Measurements from ENCODE around the gene FASTK. TPM values are rescaled to one million over a fixed set of nuclear protein-coding genes. Genes with fewer than 3 reads are reported as not detected.
"Not testable (repeated sequence)": the region's sequence is repeated elsewhere in the genome, so short reads cannot be mapped to it uniquely, and the experiment has no call there.

Gene FASTK
- polyA plus RNA-seq, 10 donors, result 45.2 to 83.3 (median 64.0) TPM

DNA sequence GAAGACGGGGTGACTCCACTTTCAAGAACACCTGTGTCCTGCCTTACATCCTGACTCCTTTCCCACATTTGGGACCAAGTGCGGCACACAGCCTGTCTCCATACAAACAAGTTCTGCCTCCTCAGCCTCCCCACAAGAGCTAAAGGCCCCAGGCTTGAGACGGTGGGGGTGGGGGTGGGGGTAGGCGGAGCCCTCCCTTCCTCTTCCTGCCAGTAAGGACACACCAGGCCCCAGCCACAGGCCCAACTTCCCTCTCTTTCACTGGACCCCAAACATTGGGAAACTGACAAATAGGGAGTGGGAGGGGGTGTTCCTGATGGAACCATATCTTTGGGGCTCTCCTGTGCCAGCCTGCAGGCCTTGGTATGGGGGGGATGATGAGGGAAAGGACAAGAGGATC, 27.5 kb downstream of the FASTK start:
- no peak for DNase-seq

DNA sequence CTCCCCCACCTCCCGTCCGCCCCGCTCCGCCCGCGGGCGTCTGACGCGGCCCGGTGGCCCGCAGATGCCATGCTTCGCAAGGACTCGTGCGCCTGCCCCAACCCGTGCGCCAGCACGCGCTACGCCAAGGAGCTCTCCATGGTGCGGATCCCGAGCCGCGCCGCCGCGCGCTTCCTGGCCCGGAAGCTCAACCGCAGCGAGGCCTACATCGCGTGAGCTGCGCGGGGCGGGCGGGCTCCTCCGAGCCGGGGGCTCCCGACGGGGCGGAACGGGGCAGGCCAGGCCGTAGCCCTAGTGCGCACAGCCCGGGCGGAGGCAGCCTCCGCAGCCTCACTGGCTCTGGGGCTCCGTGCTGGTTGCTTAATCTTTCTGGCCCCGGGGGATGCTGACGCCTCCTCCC, 29.5 kb downstream of the FASTK start:
- DNase-seq, result peak; percentile 50 to 89 (median 79)

DNA sequence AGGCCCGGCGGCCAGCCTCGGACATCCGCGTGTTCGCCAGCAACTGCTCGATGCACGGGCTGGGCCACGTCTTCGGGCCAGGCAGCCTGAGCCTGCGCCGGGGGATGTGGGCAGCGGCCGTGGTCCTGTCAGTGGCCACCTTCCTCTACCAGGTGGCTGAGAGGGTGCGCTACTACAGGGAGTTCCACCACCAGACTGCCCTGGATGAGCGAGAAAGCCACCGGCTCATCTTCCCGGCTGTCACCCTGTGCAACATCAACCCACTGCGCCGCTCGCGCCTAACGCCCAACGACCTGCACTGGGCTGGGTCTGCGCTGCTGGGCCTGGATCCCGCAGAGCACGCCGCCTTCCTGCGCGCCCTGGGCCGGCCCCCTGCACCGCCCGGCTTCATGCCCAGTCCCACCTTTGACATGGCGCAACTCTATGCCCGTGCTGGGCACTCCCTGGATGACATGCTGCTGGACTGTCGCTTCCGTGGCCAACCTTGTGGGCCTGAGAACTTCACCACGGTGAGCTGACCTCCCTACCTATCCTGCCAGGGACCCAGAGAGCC, 31.6 kb downstream of the FASTK start:
- no peak for DNase-seq

DNA sequence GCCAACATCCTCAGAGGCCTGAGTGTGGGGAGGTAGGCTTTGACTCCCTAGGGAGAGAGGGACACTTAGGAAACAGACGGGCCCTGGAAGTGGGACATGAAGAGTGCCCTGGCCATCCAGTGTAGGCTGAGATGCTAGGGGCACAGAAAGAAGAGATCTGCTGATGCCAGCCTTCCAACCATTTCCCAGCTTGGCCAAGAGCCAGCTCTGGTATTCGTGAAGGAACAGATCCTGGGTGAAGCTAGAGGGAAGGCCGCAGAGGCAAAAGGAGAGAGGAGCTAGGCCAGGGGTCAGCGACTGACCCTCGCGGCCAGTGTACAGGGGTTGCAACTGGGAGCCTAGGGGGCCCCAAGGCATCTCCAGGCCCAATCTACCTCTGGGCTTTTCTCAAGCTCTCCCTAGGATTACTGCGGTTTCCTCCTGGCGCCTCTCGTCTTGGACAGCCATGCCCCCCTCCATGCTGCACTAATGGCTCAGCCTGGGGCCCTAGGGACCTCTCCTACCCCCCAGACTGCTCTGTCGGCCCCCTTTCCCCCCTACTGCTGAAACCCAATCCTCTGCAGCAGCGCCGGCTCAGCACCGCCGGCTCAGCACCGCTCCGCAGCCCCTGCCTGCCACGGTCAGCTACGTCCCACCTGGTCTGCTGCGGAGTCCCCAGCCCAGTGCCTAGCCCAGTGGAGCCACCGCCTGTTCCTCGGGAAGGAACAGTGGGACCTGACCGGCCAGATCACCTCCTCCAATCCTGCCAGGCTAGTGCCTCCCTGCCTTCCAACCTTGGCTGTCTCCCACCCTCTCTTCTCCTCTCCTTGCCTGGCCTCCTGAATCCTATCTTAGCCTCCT, 32.4 kb downstream of the FASTK start, which contains the start of gene ASIC3:
TSS of gene ASIC3 (plus strand) at position 556 of the 840 bp plus-strand sequence. CDS start 355 bp downstream, outside the sequence.
- no peak for DNase-seq

DNA sequence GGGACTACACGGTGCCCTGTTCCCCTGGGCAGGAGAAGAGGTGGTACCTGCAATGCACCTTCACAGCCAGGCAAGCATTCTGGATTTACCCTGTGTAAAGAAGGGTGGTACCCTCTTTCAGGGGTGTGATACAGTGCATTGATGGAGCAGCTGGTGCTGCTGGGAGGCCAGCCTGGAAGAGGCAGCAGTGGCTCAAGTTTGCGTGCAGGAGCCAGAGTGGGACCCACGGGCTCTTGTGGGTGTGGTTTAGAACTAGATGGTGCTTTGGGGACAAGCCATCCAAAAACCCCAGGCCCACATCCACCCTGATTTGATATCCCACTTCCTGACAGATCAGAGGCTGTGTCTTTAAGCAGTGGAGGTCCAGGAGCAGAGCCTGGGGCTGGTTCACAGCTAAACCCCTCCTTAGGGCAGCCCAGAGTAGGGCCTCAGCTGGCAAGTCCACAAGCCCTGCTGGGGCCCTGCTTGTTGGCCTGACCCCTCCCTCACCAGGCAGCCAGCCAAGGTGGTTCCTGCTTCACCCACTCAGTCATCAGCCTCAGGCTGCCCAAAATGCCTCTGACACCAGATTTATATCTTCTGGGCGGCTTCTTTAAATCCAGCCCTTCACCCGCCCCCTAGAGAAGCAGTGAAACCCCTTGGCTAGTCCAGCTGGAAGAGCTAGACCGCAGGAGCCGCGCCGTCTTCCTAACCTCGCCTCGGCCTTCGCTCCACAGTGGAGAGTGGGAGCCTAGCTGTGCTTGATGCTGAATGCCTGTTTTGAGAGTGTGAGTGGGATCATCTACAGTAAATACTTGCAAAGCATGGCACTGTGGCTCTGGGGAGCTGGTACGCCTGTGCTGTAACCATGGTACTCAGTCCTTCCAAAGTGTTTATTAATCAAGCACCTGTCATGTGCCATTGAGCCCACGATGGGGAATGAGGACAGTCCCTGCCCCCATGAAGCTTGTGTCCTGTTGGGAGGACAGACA, 33.7 kb downstream of the FASTK start:
- peak in 2 of 3 donors; percentile 40 to 66 for DNase-seq

DNA sequence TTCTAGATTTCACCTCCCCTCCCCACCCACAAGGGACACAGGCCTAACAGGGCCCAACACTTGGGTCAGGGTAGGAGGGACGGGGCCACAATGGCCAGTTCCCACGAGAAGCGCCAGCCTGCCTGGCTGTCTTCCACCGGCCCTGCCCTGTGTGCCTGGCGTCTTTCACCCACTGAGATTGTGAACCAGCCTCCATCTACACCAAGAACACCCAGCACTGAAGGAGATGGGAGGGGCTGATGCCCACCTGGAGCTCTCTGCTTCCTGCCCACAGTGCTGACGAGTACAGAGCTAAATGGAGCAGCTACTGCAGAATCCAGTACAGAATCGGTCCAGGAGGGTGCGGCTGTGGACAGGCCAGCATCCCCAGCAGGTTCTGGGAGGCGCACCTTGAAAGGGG, 34.6 kb downstream of the FASTK start:
- DNase-seq, result no peak

DNA sequence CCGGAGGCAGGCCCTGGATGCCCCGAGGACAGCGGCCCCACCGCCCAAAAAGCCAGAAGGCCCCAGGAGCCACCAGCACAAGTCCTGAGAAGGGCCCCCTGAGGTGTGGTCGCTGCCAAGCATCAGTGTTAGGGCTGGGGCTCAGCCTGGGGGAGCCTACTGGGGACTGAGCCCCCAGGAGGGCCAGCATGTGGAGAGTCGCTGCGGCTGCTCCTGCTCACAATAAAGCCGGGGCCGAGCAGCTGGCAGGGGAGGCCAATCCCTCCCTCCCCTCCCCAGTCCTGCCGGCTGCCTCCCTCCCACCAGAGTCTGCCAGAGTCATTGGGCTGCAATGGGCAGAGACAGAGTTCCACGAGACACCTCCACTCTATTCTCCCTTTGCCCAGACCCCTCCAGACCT, 35.3 kb downstream of the FASTK start:
- DNase-seq, result no peak

DNA sequence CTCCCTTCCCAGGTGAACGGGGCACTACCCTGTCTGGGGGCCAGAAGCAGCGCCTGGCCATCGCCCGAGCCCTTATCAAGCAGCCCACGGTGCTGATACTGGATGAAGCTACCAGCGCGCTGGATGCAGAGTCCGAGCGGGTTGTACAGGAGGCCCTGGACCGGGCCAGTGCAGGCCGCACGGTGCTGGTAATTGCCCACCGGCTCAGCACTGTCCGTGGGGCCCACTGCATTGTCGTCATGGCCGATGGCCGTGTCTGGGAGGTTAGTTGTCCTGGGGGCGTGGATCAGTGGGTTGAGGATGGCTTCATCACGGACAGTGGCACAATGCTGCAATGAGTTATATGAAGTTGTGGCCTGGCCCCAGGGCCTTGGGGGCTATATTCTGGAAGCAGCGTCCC, 36.6 kb downstream of the FASTK start:
- no peak for DNase-seq

DNA sequence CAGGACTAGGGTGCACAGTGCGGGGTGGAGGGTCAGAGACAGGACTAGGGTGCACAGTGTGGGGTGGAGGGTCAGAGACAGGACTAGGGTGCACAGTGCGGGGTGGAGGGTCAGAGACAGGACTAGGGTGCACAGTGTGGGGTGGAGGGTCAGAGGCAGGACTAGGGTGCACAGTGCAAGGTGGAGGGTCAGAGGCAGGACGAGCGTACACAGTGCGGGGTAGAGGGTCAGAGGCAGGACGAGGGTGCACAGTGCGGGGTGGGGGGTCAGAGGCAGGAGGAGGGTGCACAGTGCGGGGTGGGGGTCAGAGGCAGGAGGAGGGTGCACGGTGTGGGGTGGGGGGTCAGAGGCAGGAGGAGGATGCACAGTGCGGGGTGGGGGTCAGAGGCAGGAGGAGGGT, 37.2 kb downstream of the FASTK start:
- not testable (repeated sequence) for DNase-seq

DNA sequence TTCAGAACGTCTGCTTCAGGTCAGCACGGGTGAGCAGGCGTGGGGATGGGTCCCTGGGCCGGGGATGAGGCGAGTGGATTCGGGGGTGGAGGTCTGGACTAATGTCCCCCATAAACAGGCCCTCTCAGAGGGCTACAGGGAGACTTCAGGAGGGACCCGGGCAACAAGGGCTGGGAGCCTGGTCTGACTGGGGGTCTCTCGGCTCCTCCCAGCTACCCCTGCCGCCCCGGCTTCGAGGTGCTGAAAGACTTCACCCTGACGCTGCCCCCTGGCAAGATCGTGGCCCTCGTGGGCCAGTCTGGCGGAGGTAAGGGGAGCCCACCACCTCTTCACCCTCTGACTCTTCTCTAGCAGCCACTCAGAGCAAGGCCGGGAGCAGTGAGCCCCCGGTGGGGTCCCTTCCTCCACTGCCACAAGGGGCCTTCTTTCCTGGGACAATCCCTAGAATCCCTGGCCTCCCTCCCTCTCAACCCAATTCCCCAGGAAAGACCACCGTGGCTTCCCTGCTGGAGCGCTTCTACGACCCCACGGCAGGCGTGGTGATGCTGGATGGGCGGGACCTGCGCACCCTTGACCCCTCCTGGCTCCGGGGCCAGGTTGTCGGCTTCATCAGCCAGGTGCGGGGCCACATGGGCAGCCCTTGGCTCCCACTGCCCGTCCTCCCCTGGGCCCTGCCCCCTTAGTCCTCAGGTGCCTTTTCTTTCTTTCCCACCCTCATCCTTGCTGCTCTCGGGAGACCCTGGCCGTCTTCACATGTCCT, 39.8 kb downstream of the FASTK start:
- DNase-seq, result no peak

DNA sequence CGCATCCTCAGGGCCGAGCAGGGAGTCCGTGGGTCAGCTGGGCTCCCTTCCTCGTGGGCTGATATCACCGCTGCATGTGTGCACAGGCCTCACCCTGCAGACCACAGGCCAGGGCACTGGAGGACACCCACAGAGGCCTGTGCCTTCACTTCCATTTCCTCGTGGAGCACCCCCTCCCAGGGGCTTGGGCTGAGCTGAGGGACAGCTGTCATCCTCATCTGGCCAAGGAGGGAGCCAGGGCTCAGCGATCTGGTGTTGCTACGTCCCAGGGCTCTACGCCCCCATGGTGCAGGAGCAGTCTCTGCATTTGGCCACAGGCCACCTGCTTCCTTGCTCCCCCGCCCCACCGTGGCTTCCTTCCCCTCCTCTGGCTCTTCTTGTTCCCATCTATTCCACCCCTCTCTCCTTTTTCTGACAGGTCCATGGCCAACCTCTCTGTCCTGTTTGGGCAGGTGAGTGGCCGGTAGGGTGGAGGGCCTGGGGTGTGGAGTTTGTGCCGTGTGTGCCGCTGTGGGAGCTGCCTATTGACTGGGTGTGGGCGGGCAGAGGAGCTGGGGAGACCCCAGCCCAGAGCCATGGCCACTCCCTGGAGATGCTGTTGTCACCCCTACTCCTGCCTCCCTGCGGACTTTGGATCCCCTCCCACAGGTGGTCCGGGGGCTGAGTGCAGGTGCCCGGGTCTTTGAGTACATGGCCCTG, 40.6 kb downstream of the FASTK start:
- no peak for DNase-seq

DNA sequence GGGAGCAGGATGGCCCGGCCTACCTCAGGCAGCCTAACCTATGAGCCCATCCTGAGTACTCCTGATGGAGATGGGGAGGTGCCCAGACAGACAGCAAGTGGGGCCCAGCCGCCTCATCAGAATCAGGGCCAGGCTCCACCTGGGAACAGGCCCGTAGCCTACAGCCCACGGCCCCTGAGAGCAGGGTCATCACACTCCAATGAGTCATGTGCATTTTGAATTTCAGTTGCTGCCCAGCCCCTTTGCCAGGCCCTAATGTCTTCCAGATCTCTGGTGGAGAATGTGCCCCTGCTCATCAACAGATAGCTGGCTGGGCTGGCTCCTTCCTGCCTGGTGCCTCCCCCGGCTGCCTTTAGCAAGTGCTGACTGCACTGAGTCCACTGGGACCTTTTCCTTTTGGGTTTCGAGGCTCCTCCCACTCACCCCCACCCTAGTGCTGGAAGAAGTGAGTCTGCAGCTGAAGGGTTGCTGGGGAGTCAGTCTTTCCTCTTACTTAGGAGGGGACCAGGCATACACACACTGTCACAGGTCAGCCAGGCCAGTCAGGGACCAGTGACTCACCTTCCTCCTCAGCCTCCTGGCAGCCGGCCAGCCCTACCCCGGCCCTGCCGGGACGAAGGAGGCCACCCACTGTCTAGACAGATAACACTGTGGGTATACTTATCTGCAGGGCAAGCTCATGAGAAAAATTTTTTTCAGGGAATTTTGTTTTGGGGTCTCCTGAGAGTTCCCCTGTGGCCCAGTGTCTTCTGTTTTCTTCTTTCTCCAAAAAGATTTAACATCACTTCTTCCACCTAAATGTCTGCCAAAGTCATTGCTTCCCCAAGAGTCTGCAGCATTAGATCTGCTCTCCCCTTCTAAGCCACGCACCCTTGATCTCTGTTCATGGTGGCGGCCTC, 41.4 kb downstream of the FASTK start:
- peak in 2 of 3 donors; percentile 48 to 81 for DNase-seq

DNA sequence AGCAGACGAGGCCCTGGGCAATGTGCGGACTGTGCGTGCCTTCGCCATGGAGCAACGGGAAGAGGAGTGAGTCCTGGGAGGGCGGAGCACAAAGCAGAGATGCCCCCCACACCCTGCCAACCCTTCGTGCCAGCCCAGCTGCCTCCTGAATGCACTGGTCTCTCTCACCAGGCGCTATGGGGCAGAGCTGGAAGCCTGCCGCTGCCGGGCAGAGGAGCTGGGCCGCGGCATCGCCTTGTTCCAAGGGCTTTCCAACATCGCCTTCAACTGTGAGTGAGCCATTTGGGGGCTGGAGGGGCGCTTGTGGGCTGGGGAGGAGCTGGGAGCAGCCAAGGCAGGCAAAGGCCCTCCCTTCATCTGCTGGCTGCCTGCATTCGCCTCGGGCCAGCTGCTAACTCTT, 44.7 kb downstream of the FASTK start:
- DNase-seq, result no peak

DNA sequence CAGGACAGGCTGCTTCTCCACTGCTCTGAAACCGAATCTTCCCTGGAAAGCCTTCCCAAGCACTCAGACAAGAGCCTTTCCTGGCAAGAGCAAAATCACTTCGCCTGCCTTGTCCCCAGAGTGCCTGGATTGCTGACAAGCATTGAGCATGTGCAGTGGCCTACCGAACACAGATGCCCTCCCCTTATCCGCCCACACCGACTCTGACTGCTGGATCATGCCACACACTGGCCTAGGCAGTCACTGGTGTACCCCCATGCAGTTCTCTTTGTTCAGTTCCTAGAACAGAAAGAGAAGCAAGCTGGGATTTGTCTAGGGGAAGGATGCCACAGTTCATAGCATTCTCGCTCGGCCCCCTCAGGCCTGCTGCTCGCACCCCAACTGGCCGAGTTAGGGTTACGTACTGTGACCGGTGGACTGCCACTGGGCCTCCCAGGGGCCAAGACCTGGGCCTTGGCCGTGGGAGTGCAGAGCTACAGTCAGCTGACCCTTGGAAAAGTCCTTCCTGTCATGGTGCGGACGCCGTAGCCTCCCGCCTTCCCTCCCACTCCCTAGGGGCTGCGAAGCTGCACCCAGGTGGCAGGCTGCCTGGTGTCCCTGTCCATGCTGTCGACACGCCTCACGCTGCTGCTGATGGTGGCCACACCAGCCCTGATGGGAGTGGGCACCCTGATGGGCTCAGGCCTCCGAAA, 45.4 kb downstream of the FASTK start:
- no peak for DNase-seq

DNA sequence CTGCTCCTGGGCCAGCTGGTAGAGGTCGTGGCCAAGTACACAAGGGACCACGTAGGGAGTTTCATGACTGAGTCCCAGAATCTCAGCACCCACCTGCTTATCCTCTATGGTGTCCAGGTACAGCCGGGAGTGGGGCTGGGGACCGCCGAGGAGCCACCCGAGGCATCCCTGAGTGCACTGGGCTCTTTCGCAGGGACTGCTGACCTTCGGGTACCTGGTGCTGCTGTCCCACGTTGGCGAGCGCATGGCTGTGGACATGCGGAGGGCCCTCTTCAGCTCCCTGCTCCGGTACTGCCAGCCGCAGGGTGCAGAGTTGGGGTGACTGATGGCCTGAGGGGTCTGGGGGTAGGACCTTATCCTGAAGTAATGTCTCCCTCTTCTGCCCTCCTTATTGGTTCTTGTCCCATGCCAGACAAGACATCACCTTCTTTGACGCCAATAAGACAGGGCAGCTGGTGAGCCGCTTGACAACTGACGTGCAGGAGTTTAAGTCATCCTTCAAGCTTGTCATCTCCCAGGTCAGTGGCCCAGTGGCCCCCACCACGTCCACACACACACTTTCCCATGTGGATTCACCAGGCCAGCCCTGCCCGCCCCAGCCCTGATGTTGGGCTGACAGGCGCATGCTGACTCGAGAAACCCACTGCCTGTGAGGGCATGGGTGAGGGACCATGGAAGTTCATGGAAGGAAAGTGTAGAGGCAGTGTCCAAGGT, 46.1 kb downstream of the FASTK start:
- no peak for DNase-seq

DNA sequence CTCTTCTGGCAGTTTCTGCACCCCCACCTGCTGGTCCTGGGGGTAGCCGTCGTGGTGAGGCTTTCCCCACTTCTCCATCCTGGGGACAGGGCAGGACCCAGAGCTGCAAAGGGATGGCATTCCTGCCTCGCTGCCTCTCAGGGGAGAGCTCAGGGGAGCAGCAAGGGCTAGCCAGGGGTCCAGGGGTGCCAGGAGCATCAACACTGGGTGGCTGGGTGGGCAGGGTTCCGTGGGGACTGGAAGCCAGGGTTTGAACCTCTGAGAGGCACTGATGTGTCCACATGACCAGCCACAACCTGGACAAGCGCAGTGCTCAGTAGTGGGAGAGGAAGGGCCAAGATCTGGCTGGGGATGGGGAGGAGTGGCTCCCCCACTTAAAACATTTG, 46.8 kb downstream of the FASTK start:
- DNase-seq, result no peak

DNA sequence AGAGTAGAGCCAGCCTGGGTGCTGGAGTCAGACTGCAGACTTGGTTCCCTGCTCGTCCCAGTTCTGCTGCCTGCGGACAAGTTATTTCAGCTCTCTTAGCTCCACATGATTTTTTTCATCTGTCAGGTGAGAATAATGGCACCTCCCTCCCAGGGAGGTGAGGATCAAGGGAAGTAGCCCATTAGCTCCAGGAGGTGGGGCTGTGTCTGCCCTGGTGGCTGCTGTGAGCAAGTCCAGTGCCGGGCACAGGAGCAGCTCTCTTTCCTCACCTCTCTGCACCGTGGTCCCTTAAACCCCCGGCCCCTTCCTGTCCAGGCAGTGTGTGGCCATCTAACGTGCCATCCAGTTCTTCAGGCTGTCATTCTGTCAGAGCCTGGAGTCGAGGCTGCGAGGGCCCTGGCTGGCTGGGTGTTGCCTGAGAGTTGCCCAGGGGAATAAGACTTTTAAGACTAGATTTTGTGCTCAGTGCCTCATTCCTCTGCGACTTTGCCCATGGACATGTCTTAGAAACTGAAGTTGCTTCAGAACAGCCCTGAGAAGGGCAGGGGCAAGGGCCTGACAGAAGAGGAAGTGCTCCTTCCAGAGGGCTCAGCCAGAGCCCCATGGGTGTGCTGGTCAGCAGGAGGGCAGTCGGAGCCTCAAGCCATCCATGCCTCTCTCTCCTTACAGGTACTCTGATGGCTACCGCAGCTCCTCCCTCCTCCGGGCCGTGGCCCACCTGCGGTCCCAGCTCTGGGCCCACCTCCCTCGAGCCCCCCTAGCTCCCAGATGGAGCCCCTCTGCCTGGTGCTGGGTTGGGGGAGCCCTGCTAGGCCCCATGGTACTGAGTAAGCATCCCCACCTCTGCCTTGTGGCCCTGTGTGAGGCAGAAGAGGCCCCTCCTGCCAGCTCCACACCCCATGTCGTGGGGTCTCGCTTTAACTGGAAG, 47.4 kb downstream of the FASTK start:
- no peak for DNase-seq

Measured in muscle of back (tissue), 11 donors.